ENCODE results near the gene VPS13C.

GRCh38 chr15:61869656-61870055 is 190.6 kb downstream of the VPS13C start:
- TF ChIP-seq FOXA1 (IDR thresholded peaks at IDR 0.05) (no peak), FOXK2 (IDR thresholded peaks at IDR 0.05) (no peak), SP1 (IDR thresholded peaks at IDR 0.05) (no peak), TARDBP (IDR thresholded peaks at IDR 0.05) (no peak), LEF1 (IDR thresholded peaks at IDR 0.05; ENCODE audit: borderline replicate concordance) (no peak), FOXM1 (IDR thresholded peaks at IDR 0.05; ENCODE audit: borderline replicate concordance) (no peak), NFRKB (IDR thresholded peaks at IDR 0.05) (no peak), ZNF384 (IDR thresholded peaks at IDR 0.05) (no peak)
- TF ChIP-seq, protein P1, sequence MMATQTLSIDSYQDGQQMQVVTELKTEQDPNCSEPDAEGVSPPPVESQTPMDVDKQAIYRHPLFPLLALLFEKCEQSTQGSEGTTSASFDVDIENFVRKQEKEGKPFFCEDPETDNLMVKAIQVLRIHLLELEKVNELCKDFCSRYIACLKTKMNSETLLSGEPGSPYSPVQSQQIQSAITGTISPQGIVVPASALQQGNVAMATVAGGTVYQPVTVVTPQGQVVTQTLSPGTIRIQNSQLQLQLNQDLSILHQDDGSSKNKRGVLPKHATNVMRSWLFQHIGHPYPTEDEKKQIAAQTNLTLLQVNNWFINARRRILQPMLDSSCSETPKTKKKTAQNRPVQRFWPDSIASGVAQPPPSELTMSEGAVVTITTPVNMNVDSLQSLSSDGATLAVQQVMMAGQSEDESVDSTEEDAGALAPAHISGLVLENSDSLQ (IDR thresholded peaks at IDR 0.05), result no peak
